CD1c-positive myeloid dendritic cell (primary cell): ENCODE measurements around the gene OXNAD1.

Source experiments
- DNase-seq: peaks from one replicate; pipeline ENCODE4 v3.0.0-alpha.2; 2016; ENCODE audit errors: extremely low spot score

Gene OXNAD1

DNA sequence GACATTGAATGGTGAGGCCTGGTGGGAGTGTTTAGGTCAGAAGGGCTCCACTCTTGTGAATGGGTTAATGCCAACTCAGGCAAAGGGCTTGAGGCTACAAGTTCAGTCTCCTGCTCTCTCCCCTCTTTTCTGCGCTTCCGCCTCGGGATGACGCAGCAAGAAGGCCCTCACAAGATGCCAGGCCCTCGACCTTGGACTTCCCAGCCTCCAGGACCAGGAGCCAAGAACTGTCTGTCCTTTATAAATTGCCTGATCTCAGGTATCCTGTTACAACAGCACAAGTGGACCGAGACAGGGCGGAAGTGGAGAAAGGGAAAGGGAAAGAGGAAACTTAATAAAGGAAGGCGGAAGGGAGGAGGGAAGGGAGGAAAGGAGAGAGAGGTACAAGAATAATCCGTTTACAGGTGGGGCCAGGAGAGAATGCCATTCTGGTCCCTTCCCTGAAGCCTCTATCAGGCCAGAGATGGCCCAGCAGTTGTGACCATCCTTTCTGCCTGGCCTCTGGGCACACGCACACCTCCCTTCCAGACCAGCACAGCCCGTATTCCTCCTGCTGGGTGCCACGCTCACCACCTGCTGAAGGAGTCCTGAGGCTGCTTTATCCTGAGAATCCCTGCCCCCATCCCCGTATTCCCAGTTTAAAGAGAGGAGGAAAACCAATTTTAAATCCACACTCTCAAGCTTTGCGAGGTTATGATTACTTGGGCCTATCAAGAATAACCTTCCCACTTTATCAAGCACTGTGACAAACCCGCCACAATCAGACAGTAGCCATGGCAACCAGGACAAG, 64.2 kb downstream of the OXNAD1 start:
- DNase-seq = no peak

DNA sequence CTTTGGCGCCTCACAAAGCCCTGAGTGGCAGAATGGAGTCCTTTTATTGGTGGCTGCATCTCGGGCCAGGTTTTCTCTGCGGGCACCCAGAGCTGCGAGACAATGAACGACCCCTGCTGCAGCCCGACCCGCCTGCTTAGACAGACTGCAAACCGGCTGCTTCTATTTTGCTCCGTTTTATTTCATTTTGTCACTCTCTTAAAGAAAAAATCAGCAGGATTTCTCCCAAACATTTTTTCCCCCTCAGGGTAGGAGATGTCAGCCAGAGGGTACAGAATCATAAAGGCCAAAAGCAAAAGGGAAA, 64.8 kb downstream of the OXNAD1 start:
- no peak for DNase-seq

DNA sequence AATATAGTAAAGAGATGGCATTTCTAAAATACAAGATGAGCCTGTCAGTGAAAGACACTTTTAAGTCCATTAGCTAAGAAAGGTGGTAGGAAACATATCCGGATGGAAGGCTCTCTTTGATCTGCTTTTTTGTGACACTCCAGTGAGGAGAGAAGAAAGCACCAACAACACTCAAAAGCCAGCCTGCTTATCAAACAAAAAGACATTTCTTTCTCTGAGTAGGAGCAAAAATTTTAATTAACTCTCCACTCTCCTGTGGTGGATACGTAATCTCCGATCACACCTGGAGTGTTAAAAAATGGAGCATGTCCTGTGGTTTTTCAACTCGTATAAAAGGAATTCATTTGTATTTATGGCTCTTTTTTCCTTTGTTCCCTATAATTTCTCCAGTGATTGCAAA, 65.3 kb downstream of the OXNAD1 start:
- no peak for DNase-seq

DNA sequence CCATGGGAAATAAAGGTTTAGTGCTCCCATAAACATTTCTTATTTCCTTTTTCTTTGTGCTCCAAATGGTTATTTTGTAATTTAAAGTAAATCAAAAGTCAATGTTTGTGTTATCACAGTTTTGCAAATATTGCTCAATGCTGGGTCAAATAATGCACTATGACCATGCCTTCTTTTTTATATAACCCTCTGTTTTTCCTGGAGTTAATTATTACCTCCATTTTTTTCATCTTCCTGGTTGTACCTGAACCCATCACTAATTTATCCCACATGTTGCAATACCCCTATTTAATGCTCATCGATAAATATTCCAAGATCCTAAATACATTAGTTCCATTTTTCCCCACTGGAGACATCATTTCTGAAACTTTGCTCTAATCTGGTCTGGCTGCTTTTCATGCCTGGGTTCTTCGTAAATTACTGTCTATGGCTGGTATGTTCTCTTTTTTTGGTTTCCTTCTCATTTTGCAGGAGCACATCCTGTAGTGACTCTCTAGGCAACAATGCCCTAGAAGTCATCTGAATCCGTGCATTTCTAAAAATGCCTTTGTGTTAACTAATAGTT, 66.4 kb downstream of the OXNAD1 start:
- DNase-seq = no peak

DNA sequence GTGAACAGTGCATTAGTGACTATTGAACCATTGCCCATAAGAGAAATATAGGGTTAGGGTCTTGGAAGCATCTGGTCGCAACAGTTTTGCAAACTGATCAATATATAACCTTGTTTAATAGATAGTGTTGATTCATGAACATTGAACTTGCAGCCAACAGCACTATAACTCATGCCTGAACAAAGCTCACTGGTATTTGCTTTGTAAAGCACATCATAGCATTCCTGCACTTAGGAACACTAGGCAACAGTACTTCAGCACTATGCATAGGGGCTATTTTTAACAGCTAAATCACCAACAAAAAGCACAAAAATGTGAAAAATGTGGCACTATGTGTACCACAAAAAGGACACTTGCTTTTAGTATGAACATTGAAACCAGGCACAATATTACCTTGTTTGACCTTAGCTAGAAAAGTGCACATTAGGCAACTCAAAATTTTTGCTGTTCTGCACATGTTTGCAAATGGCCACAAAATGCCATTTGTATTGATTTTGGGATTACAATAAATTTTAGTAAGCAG, 68.0 kb downstream of the OXNAD1 start:
- DNase-seq = no peak

DNA sequence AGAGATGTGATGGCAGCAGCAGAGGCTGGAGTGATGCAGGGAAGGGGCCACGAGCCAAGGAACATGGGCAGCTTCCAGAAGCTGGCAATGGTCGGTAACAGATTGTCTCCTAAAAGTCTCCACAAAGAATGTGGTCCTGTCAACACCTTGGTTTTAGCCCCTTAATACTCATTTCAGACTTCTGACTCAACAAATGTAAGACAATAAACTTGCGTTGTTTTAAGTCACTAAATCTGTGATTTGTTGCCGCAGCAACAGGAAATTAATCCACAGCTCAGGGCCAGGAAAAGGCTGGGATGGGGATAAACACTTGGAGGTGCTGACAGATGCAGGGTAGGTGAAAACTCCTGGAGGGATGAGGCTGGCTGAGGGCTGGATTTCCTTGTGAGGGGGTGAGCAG, 69.9 kb downstream of the OXNAD1 start:
- DNase-seq = no peak

DNA sequence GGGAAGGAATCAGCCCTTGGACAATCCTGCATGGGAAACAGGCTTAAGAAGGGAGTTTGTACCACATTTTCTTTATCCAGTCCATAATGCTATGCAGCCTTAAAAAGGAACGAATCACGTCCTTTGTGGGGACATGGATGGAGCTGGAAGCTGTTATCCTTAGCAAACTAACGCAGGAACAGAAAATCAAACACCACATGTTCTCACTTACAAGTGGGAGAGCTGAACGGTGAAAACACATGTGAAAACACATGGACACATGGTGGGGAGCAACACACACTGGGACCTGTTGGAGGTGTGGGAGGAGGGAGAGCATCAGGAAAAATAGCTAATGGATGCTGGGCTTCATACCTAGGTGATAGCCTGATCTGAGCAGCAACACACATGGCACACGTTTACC, 70.3 kb downstream of the OXNAD1 start:
- DNase-seq = no peak

DNA sequence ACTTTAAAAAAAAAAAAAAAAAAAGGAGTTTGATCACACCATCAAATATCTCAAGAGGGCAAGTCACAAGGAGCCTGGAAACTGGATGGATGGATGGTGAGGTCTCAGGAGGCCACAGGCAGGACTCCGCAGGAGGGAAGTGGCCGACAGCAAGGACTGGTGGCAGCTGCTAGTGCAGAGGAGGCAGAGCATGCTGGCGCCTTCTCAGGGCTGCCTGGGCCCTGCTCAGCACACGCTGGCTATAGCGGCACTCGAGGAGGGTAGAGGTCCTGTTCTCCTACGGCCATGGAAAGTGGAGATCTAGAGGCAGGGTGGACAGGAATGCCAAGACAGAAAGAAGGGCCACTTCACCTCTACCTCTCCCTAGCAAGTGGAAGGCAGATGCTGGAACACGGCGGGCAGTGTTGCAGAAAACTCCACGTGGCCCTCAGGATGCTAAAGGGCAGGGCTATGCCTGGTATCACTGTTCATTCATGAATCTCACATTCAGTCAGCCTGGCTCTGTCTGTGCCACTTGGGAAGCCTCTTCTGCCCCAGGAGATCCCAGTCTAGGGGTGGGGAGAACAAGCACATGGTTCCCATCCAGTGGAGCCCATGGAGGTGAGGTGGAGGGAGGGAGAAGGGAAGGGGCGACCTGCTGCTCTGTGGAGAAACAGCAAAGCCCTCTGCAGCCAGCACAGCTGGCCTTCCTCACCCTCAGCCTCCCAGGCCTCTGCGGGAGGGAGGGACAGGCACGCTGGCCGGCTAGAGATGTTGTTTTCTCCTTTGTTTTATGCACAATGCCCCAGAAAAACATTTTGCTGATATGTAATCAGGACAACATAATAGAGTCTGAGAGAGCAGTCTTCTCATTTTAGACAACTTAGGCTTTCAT, 71.0 kb downstream of the OXNAD1 start:
- DNase-seq = no peak

DNA sequence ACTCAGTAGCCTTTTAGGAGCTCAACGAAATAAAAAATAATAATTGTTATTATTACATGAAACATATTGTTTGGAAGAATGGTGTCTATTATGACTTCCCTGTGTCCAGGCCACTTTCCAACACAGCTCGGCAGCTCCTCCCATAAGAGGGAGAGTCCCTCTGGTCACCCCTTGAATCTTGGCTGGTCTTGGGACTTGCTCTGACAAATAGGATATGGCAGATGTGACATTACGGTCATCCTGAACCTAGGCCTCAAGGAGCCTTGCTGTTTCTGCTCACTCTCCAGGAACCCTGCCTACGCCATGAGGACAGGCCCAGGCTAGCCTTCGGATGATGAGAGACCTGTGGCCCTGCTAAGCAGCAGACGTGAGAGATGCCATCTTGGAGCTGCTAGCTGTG, 71.8 kb downstream of the OXNAD1 start:
- no peak for DNase-seq

DNA sequence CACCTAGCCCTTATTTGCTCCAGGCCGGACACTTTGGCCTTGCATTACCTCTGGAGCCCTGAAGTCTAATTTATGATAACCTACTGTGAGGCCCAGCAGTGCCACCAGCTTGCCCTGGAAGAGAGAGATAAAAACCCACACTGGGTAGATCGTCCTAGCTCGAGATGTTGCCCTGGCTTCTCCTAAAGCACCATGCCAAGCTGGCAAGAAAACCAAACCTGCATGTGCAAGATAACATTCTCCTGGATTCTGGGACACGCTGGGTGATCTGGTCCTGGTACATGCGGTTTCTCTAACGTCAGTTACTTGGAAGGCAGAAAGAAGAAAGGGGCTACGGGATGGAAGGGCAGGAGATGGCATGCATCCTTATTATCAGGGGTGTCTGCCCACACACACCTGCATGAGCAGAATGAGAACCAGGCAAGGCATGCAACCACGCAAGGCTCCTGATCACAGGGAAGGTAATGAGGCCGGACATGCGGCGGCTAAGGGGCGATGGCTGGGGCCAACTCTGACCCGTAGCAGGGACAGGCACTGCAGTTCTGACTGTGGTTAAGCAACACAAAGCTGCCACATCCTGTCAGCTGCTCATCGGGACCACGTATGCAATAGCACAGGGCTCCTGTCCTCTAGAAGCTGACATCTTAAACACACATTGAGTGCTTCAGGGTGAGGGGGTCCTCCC, 73.0 kb downstream of the OXNAD1 start:
- peak; percentile 16 for DNase-seq

DNA sequence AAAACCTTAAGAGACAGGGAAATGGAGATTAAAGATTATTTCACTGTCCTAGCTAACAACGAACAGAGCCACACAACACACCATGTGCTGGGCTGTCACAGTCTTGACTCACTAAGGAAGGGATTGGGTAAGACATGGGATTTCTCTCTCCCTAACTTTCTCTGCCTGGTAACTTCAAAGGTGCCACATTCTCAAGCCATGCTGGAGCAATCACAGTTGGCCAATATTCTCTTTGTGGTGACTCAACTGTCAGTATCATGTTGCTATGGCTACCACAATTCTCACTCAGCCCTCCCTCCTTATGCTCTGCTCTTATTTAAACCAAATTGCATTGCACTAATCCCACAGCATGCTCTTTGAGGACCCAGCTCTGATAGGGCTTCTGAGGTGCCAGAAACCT, 74.0 kb downstream of the OXNAD1 start:
- DNase-seq = peak; percentile 68

DNA sequence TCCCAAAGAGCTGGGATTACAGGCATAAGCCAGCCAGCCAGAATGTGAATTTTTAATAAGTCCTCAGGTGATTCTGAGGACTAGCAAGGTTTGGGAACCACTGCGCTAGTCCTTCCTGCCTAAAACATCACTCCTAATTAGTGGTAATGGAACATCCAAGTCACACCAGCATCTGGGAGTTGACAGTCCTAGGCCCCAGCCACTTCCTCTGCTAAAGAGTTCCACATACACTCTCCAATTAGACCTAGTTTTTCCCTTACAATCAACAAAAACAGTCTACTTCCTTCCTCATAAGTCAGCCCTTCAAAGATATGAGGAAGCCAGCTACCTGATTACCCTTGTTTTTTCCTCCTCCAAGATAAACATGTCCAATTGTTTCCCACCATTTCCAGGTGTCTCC, 78.1 kb downstream of the OXNAD1 start:
- DNase-seq = peak; percentile 6

DNA sequence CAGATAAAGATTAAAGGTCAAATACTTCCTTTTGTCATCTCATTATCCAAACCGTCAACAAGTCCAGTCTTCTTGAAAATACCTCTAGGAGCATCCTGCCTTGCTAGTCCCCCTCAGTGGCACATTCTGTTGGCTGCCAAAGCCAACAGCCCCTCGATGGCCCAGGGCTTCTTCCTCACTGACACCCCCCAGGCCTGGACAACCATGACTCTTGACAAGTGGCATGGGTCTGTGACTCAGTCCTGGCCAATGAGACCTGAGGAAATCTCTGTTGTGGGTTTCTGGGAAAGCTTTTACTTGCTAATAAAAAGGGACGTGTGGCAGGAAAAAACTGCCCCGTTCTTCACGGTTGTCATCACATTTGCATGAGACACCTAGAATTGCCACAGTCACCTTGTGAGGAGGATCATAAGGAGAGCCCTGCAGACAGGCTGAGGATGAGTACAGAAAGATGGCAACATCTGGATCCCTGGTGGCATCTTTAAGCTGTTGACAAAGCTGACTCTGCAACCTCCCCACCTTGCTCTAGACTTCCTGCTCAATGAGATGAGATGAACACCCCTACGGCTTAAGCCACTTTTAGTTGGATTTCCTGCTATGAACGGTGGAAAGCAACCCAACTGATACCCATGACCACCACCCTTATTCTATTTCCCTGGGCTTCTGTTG, 81.5 kb downstream of the OXNAD1 start:
- no peak for DNase-seq

DNA sequence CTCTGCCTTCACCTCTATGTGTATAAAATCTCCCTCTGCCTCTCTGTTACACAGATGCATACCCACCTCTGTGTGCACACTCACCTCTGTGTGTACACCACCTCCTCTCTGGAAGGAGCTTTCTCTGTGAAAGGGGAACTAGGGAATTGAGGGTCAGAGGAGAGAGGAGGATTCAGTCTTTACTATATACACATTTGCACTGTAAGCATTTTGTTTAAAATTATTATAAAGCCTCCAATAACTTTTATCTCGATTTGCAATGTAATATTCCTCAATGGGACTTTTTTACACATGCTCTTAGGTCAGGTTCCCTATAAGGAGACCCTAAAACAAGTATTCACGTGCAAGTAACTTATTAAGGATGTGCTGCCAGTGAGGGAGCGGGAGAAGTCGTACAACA, 82.5 kb downstream of the OXNAD1 start:
- DNase-seq = no peak

DNA sequence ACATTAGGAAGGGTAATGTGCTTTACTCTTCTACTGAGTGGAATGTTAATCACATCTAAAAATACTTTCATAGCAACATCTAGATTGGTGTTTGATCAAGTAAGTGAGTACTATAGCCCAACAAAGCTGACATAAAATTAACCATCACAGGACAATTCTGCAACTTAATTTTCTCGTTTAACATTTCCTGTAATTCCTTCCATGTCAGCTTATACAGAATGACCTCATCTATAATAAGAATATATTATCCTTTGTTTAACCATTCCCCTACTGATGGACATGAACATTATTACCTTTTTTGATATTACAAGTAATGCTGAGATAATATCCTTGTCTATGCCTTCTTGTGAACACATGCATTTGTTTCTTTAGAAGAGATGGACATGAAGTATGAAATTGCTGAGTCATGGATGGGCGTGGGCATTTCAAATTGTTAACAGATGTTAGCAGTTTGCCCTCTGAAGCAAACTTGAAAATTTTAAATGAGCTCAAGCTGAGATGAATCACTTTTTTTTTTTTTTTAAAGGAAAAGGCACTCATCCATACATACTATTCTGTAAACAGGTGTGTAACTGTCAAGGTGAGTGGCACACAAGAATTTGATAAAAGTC, 85.1 kb downstream of the OXNAD1 start:
- no peak for DNase-seq

DNA sequence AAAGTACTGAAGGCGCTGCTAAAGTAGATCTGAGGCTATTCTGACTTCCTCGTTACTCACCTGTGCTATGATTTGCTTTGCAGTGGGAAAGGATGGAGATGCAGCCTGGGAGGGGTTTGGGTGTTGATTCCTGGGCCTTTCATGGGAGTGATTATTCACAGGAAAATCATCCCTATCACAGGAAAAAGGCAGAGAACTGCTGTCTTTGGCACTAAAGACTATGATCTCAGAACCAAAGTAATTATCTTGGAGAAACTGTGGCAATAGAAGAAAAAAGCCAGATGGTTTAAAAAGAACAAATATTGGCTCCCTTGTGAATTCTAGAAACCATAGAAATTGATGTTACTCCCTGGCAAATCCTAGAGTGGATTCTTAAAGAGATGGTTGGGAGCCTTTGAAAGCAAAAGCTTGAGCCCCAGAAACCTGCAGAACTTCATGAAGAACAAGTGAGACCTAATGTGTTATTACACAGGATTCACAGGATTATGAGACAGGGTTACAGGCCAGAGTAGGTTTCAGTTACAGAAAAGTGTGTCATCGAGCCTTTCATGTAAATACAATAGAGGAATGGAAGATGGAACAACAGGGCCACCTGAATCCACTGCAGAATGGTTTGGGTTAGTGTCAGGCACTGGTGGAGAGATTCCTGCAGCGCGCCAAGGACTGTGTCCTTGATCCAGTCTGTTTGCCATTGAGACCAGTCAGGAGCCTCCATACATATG, 85.7 kb downstream of the OXNAD1 start:
- no peak for DNase-seq

DNA sequence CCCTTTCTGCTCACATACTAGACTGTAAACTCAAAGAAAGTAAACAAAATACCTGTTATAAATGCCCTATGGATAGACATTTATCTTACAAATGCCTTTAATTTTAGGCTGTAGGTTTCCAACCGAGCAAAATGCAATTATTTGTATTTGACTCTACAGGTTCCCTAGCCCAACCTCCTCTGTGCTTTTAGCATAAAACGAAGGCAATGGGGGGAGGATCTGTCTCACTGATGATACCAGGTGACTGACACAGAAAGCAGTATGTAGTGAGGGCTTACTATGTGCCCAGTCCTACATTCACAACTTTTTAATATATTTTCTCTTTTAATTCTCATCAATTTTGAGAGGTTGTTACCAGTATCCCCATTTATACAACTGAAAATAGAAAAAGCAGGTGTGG, 87.4 kb downstream of the OXNAD1 start:
- no peak for DNase-seq

DNA sequence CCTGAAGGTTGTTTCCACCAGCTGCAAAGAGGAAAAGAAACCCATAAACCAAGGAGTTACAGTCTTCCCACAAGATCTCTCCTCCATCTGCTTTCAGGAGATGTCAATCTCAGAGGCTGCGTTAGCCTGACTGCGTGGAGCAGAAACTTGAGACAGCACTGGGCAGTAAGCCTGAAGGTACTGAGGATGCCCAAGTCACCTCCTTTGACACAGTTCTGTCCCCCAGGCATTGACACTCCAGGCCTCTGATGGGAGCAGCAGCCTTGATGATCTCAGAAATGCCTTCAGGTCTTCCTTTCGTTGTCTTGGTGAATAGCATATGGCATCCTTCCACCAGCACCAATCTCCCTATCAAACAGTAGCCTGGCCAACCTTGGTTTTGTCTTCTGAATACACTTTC, 89.3 kb downstream of the OXNAD1 start:
- no peak for DNase-seq
